Measurements from ENCODE around the gene DPF3. TPM values are rescaled to one million over a fixed set of nuclear protein-coding genes. Genes with fewer than 3 reads are reported as not detected.

The DPF3 gene
- total and polyA plus RNA-seq, 9 of the 15 experiments (the other 6 are each of a cell fraction or from before 2014, with no cell fraction given) = 0.21 to 4.9 (median 1.2) TPM

- POLR2A ChIA-PET = interaction anchor here (0.8 to 1.2 kb wide), 2 partner anchors 14 to 17 kb away, joined by 3 to 4 read pairs; no protein-coding TSS in a partner anchor
- no peak overlapping the region for H3K9ac ChIP-seq (ENCODE audit: insufficient read depth in 1 of 2, low read depth in 2 of 2, low read length in 2 of 2)
- in situ Hi-C loops (cut with MboI) = no loop called here
- WGBS (ENCODE audit: insufficient coverage, low coverage, missing lambda C conversion rate) = 18% methylated on average over 1 of the region's 1 CpG
- H3K27ac ChIP-seq (ENCODE audit: extremely low read depth, low read depth, low read length) = no peak overlapping the region
- H3K9me3 ChIP-seq (replicated peaks; ENCODE audit: control insufficient read depth, insufficient read depth, low read depth, low read length) = no peaks in the 10 kb centered on the region
- CTCF ChIA-PET (ENCODE audit: low intra/inter-chr PET ratio) = no interaction called here
- H3K4me1 ChIP-seq (replicated peaks in 1 of 2; ENCODE audit: control insufficient read depth in 2 of 2, insufficient read depth in 2 of 2, low read length in 2 of 2) = no peaks in the 10 kb centered on the region
- no peaks in the 10 kb centered on the region for H4K20me1 ChIP-seq (replicated peaks; ENCODE audit: control insufficient read depth, insufficient read depth, low read length)
- no peaks in the 10 kb centered on the region for H3K9me1 ChIP-seq (ENCODE audit: control insufficient read depth, insufficient read depth, low read length)
- no peaks in the 10 kb centered on the region for H3K36me3 ChIP-seq (ENCODE audit: control insufficient read depth, insufficient read depth, low read length)
- ATAC-seq = no peak
- H3K4me3 ChIP-seq = no peak overlapping the region
- intact Hi-C loops (cut with micrococcal nuclease) = no loop called here
- no TSS peak for BruUV-seq (replicated peaks)
- no peak overlapping the region for H3K4me2 ChIP-seq (ENCODE audit: insufficient read depth, low read length)
- FAIRE-seq = no peak
- H2AFZ ChIP-seq (ENCODE audit: low read depth, low read length) = no peak overlapping the region
- H3K27me3 ChIP-seq (ENCODE audit: control insufficient read depth in 2 of 2, insufficient read depth in 2 of 2, low read length in 2 of 2) = no peaks in the 10 kb centered on the region
- no peak for DNase-seq (ENCODE audit: extremely low read depth in 1 of 4, low spot score in 3 of 4)
- H3K79me2 ChIP-seq (ENCODE audit: control insufficient read depth, insufficient read depth, low read length) = no peaks in the 10 kb centered on the region
- TF ChIP-seq KHSRP (IDR thresholded peaks at IDR 0.05) (no peak), ZBTB9 (CRISPR knock-in tag; IDR thresholded peaks at IDR 0.05) (no peak), HBP1 (CRISPR knock-in tag; IDR thresholded peaks at IDR 0.05) (no peak), ZNF586 (CRISPR knock-in tag; conservative IDR thresholded peaks at IDR 0.05) (no peak), HDGF (IDR thresholded peaks at IDR 0.05) (no peak), ARNT (IDR thresholded peaks at IDR 0.05) (no peak), CXXC5 (CRISPR knock-in tag; IDR thresholded peaks at IDR 0.05) (no peak), LARP7 (IDR thresholded peaks at IDR 0.05) (no peak), ZNF354B (CRISPR knock-in tag; IDR thresholded peaks at IDR 0.05) (no peak)
- TF ChIP-seq, protein P1, sequence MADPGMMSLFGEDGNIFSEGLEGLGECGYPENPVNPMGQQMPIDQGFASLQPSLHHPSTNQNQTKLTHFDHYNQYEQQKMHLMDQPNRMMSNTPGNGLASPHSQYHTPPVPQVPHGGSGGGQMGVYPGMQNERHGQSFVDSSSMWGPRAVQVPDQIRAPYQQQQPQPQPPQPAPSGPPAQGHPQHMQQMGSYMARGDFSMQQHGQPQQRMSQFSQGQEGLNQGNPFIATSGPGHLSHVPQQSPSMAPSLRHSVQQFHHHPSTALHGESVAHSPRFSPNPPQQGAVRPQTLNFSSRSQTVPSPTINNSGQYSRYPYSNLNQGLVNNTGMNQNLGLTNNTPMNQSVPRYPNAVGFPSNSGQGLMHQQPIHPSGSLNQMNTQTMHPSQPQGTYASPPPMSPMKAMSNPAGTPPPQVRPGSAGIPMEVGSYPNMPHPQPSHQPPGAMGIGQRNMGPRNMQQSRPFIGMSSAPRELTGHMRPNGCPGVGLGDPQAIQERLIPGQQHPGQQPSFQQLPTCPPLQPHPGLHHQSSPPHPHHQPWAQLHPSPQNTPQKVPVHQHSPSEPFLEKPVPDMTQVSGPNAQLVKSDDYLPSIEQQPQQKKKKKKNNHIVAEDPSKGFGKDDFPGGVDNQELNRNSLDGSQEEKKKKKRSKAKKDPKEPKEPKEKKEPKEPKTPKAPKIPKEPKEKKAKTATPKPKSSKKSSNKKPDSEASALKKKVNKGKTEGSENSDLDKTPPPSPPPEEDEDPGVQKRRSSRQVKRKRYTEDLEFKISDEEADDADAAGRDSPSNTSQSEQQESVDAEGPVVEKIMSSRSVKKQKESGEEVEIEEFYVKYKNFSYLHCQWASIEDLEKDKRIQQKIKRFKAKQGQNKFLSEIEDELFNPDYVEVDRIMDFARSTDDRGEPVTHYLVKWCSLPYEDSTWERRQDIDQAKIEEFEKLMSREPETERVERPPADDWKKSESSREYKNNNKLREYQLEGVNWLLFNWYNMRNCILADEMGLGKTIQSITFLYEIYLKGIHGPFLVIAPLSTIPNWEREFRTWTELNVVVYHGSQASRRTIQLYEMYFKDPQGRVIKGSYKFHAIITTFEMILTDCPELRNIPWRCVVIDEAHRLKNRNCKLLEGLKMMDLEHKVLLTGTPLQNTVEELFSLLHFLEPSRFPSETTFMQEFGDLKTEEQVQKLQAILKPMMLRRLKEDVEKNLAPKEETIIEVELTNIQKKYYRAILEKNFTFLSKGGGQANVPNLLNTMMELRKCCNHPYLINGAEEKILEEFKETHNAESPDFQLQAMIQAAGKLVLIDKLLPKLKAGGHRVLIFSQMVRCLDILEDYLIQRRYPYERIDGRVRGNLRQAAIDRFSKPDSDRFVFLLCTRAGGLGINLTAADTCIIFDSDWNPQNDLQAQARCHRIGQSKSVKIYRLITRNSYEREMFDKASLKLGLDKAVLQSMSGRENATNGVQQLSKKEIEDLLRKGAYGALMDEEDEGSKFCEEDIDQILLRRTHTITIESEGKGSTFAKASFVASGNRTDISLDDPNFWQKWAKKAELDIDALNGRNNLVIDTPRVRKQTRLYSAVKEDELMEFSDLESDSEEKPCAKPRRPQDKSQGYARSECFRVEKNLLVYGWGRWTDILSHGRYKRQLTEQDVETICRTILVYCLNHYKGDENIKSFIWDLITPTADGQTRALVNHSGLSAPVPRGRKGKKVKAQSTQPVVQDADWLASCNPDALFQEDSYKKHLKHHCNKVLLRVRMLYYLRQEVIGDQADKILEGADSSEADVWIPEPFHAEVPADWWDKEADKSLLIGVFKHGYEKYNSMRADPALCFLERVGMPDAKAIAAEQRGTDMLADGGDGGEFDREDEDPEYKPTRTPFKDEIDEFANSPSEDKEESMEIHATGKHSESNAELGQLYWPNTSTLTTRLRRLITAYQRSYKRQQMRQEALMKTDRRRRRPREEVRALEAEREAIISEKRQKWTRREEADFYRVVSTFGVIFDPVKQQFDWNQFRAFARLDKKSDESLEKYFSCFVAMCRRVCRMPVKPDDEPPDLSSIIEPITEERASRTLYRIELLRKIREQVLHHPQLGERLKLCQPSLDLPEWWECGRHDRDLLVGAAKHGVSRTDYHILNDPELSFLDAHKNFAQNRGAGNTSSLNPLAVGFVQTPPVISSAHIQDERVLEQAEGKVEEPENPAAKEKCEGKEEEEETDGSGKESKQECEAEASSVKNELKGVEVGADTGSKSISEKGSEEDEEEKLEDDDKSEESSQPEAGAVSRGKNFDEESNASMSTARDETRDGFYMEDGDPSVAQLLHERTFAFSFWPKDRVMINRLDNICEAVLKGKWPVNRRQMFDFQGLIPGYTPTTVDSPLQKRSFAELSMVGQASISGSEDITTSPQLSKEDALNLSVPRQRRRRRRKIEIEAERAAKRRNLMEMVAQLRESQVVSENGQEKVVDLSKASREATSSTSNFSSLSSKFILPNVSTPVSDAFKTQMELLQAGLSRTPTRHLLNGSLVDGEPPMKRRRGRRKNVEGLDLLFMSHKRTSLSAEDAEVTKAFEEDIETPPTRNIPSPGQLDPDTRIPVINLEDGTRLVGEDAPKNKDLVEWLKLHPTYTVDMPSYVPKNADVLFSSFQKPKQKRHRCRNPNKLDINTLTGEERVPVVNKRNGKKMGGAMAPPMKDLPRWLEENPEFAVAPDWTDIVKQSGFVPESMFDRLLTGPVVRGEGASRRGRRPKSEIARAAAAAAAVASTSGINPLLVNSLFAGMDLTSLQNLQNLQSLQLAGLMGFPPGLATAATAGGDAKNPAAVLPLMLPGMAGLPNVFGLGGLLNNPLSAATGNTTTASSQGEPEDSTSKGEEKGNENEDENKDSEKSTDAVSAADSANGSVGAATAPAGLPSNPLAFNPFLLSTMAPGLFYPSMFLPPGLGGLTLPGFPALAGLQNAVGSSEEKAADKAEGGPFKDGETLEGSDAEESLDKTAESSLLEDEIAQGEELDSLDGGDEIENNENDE (IDR thresholded peaks at IDR 0.05; ENCODE audit: low read depth, low read length) = no peak
Measured at GRCh38 chr14:72631401-72631800, 262.5 kb downstream of the DPF3 start.

Data from K562 (cell line).